Stimulated activated CD8-positive, alpha-beta memory T cell treated with anti-CD3 and anti-CD28 coated beads, Interleukin-7, amount 100 ng/mL, for 1 hour (primary cell): ENCODE data around the gene AIRE.

ENCODE experiments used
- DNase-seq, 2 donors: peaks; one replicate each; pipeline ENCODE4 v3.0.0-alpha.2; 2020; ENCODE audit warnings: low read depth in 2 of 2

AIRE gene

DNA sequence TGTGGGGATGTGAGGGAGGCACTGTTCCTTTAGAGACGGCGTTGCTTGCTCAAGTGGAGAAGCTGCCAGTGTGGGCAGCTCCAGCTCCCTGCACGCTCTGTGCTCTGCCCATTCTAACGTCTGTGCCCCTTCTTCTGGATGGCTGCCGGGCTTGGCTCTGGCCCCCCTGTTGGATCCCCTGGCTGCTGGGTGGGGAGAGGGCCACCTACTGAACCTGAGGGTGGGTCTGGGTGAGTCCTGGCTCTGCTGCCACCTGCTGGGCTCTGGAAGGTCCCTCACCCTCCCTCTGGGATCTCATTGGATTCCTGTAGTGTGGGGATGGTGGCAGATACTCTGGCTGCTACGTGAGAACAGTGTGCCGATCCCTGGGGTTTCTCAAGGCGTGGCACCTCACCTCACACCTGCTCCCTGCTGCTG is 19.2 kb downstream of the AIRE start:
- no peak for DNase-seq

- no peak for DNase-seq
These were observed 20.0 kb downstream of the AIRE start for GRCh38 chr21:44305691-44306090.

GRCh38 chr21:44306936-44307704 is 21.4 kb downstream of the AIRE start:
- no peak for DNase-seq

DNA sequence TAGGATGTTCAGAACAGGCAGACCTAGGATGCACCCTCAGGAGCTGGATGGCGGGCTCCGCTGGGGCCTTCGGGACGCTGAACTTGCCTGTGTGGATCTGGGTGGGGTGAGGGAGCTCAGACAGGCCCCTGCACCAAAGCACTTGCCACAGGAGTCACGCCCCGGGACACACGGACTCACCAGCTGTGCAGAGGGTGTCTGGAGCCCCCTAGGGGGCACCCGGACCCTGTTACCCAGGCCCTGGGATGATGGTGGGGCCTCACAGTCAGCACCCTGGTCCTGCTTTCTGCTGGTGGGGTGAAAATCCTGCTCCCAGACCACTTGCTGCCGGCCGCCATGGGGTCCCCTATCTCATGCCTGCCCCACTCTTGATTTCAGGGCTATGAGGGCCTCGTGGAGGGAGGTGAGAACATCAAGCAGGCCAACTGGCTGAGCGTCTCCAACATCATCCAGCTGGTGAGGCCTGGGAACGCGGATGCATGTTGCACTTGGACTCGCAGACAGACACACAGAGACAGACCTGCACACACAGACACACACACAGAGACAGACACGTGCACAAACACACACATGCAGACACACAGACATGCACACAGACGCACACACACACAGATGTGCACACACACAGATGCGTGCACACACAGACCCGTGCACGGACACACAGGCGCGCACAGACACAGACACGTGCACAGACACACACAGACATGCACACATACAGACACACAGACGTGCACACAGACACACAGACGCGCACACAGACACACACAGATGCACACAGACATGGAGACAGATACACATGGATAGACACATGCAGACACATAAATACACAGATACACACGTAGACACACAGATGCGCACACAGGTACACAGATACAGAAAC is 25.2 kb downstream of the AIRE start:
- DNase-seq: no peak

- DNase-seq: no peak
These were observed 26.4 kb downstream of the AIRE start for GRCh38 chr21:44312089-44312488.

GRCh38 chr21:44312716-44313115 is 27.0 kb downstream of the AIRE start:
- DNase-seq: no peak

DNA sequence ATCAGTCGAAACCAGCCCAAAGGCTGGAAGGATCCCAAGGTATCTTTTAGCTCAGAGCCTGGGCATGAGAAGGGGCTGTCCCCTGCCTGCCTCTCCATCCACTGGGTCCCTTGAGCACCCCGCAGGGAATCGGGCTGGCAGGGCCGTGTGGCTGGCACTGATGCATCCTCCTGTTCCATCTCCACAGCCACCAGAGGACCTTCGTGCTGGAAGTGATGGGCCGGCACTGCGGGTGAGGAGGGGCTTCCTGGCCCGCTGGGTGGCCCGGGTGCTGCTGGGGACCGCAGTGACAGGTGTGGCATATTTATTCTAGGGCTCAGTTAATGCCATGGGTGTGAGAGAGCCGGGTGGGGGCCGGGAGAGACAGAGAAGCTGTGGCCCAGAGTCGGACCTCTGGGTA is 27.8 kb downstream of the AIRE start:
- DNase-seq: no peak

DNA sequence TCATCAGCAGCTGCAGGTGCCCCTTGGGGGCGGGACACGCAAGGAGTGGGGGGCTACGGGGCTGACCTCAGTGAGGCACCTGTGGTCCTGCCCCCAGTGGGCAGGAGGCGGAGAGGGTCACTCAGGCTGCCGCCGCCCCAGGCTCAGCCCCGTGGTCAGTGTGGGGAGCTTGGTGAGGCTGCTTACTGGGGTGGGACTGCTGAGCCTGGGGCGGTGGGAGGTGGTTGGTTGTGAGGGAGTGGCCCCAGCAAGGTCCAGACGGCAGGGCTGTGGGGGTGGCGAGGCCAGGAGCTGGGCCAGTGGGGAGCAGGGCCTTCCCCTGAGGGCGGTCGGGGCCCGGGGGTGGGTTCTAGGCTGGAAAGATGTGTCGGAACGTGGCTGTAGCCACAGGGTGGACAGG is 28.5 kb downstream of the AIRE start:
- DNase-seq: no peak

- no peak for DNase-seq
These were observed 28.9 kb downstream of the AIRE start for GRCh38 chr21:44314561-44314960.

DNA sequence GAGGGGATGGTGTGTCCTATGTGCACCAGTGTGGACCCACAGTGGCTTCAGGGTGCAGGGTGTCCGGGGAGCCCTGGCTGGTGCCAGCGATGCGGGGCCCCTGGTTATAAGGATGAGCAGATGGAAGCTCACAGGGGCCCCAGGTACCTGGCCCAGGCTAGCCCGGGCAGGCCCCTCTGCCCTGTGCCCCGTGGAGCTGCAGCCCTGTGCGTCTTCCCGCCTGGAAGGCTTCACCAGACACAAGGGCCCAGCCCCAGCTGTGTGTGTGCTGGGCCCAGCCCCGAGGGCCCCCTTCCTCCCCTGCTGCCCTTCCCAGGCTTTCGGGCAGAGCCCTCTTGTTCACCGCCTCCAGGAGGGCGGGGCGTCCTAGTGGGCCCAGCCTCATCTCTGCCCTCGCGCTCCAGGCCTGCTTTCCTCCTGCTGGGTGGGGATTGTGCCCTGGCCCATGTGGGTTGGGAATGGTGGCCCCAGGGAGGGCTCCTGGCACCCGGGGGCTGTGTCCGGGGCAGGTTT is 30.1 kb downstream of the AIRE start:
- DNase-seq: no peak

- no peak for DNase-seq
These were observed 30.7 kb downstream of the AIRE start for GRCh38 chr21:44316277-44316900.

- DNase-seq: no peak
These were observed 31.6 kb downstream of the AIRE start for GRCh38 chr21:44317241-44317782.

- DNase-seq: no peak
These were observed 32.2 kb downstream of the AIRE start for GRCh38 chr21:44317871-44318270.

GRCh38 chr21:44318489-44319285 is 33.0 kb downstream of the AIRE start:
- DNase-seq: no peak

DNA sequence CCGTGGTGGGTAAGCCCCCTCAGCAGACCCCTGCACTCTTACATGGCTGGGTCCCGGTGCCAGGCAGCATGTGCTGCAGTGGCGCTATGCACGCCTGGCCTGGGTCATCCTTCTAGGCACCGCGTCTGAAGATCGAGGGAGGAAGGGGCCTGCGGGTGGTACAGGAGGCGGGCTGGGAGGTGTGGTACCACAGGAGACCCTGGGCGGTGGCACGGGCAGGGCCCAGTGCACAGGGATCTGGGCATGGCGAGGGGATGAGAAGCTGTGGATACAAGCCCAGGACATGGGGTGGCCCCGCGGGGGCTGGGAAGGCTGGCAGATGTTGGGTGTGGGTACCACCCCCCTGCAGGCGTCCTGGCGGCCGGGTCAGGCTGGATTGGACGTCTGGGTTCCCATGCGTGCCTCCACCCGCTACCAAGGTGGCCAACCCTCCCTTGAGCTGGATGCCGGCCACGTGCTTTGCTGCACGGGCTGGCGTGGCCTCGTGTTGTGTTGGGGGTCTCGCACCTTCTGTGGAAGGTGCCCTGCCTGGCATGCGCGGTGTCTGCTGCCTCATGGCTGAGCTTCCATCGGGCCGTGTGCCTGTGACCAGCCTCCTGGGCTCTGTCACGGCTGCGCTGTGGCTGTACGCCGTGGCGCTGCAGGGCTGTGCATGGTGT is 33.9 kb downstream of the AIRE start:
- no peak for DNase-seq

DNA sequence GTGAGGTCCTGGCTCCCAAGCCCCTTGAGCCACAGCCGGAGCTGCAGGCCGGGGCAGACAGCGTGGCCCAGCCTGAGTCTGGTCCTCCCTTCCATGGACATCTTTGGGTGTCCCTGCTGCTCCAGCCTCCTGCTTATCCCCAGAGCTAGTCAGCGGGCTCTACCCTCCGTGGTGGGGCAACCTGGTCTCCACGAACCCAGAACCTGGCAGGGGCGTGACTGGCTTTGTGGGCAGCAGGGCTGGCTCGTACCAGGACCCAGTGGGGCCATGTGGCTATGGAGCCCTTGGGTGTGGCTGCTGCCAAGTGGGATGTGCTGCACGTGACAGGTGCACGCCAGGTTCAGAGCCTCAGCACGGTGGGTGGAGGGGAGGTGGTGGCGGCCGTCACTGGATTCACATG is 35.2 kb downstream of the AIRE start:
- DNase-seq: no peak

DNA sequence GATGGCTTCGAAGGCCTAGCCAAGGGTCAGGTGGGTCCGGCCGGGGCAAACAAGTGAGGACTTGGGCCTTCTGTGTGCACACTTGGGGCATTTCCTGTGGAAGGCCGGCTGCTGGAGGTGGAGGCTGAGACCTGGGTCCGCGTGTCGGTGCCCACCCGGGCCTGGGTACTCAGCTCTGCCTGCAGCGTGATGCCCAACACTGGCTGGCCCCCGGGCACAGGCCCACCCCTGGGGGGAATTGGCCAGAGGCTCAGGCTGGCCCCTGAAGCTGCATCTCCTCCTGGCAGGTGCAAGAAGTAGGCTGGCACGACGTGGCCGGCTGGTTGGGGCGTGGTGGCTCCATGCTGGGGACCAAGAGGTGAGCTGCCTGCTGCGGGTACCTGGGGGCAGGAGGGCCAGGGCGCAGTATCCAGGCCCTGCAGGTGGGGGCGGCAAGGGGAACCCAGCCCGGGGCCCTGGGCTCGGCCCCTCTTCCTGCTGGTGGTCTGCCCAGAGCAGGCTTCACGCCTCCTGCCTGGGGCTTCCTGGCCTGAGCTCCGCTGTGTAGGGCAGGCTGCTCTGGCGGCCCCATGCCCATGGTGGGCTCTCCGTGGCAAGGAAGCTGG is 36.3 kb downstream of the AIRE start:
- DNase-seq: no peak

- DNase-seq: no peak
These were observed 37.1 kb downstream of the AIRE start for GRCh38 chr21:44322621-44323325.

DNA sequence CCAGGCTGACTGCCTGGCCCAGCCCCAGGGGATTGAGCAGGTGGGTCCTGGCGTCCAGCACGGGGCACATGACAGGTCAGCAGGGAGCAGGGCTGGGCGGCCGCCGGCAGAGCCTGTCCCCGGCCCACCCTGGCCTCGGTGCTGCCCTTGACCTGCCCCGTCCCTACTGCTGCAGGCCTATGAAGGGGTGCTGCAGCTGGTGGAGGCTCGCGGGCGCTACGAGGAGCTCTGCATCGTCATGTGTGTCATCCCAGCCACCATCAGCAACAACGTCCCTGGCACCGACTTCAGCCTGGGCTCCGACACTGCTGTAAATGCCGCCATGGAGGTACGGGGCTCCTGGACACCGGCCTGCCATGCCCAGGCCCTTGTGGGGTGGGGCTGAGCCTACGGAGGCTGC is 37.9 kb downstream of the AIRE start:
- DNase-seq: no peak
